Stimulated activated CD4-positive, alpha-beta T cell treated with anti-CD3 and anti-CD28 coated beads, Interleukin-2, amount 100 ng/mL, for 24 hours (primary cell): ENCODE measurements around the gene DNAH3.
"Not testable (repeated sequence)": the region's sequence is repeated elsewhere in the genome, so short reads cannot be mapped to it uniquely, and the experiment has no call there.

ENCODE experiments used
- DNase-seq, 2 donors: peaks; one replicate each; pipeline ENCODE4 v3.0.0-alpha.2; 2020

DNAH3 gene

GRCh38 chr16:20938426-20938825, 212.2 kb downstream of the DNAH3 start:
- DNase-seq: no peak

DNA sequence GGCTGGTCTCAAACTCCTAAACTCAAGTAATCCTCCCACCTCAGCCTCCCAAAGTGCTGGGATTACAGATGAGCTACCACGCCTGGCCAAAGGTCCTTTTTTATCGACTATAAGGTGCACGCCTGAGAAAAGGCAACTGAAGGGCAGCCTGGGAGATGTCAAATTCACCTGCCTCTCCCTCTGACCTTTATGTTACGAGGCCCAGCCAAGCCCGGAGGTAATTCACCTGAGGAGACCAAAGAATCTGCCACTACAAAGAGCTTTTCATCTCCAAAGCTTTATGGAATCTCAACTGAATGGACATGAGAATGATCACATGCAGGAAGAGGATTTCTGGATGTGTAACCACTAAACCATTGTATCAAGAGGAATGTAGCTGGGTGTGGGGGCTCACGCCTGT, 212.9 kb downstream of the DNAH3 start:
- DNase-seq: no peak

GRCh38 chr16:20933589-20933988, 217.1 kb downstream of the DNAH3 start:
- no peak for DNase-seq

DNA sequence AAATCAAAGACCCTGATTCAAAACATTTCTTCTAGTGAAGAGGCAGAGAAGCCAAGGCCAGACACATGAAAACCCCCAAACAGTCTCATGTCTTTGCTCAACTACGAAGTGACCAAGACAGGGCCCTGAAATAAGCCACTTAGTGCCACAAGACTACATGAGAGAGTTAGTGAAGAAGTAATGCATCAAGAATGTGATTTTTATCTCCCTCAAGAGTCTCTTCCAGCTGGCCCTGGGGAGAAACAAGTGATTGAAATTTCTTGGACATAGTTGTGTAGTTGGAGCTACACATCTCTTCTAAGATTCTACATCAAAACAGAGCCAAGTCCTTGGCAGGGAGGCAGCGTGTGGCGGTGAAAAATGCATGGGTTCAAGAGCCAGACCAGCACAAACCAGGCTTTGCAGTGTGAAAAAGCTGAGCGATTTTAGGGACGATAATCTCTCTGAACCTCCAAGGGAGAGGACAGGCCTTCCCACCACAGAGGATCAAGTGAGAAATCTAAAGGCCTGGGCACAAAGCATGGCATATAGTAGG, 219.5 kb downstream of the DNAH3 start:
- no peak for DNase-seq

DNA sequence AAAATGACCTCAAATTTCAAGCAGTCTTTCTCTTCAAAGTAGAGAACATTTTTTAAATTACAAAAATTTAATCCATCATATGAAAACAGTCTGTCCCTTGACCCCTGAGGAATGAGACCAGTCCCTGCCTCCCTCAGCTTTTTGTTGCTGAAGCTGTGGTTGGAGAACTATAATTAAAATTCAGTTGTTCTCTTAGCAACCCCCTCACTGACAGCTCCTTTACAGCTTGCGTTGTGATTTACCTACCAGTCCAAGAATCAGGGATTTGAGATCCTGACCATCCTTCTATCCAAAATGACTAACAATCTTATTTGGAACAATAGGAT, 220.3 kb downstream of the DNAH3 start:
- DNase-seq: no peak

- not testable (repeated sequence) for DNase-seq
These were observed 220.8 kb downstream of the DNAH3 start for GRCh38 chr16:20929676-20930364.

DNA sequence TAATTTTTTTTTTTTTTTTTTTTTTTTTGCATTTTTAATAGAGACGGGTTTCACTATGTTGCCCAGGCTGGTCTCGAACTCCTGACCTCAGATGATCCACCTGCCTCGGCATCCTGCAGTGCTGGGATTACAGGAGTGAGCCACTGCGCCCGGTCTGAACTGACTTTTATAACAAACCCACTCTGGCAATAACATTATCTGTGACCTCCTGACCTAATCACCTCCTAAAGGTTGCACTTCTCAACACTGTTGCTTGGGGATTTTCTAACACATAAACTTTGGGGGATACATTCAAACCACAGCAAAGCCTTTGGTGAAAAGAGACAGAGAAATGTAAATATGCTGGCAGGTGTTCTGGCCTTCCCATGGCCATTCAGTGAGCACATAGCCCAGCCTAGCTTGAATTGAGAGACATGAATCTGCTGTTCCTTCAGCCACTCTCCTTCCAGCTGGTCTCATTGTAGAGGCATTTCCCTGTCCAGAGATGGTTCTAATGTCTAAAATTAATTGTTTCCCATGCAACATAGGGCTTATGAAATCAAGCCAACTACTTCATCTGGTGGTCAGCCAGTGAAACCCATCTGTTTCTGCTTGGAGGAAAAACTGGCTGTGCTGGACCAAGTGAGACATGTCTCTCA, 221.8 kb downstream of the DNAH3 start:
- no peak for DNase-seq

- no peak for DNase-seq
These were observed 224.9 kb downstream of the DNAH3 start for GRCh38 chr16:20925751-20926150.

DNA sequence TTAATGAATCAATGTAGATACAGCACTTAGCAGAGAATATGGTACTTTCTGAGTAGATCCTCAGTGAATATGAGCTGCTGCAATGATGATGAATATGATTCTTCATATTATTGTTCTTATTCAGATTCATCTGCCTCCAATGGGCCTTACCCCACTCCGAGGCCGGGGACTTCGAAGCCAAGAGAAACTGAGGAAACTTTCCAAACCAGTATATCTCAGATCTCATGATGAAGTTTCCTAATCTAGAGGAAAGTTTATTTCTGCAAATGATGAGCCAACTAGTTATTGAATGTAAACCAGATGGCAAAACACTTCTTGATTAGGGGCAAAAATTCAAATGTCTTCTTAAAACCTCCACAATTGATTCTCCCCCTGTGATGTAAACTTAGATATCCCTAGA, 226.8 kb downstream of the DNAH3 start:
- no peak for DNase-seq

DNA sequence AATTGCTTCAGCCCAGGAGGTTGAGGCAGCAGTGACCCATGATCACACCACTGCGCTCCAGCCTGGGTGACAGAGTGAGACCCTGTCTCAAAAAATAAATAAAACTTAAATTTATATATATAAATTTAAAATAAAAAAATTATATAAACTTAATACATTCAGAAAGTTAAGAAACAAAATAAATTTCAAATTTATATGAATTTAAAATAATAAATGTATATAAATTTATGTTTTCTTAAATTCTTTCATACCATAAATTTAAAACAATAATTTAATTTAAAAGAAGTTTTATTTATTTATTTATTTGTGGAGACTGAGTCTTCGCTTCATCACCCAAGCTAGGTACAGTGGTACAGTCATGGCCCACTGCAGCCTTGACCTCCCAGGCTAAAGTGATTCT, 229.8 kb downstream of the DNAH3 start:
- DNase-seq: no peak

DNA sequence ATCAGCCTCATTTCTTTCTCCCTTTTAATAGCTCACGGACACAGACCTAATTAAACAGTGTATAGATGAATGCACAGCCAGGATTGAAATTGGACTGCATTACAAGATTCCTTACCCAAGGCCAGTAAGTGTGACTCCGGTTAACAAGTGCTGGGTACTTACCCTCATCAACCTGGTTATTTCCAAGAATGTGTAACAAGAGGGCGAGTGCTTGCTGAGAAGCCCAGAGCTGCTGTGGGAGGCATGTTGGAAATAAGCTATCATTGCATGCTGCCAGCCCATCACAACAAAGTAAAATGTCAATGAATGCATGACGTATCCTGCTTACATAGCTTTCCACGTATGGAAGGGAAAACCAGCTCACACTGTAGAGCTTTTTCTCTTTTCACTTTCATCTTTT, 230.6 kb downstream of the DNAH3 start:
- no peak for DNase-seq

DNA sequence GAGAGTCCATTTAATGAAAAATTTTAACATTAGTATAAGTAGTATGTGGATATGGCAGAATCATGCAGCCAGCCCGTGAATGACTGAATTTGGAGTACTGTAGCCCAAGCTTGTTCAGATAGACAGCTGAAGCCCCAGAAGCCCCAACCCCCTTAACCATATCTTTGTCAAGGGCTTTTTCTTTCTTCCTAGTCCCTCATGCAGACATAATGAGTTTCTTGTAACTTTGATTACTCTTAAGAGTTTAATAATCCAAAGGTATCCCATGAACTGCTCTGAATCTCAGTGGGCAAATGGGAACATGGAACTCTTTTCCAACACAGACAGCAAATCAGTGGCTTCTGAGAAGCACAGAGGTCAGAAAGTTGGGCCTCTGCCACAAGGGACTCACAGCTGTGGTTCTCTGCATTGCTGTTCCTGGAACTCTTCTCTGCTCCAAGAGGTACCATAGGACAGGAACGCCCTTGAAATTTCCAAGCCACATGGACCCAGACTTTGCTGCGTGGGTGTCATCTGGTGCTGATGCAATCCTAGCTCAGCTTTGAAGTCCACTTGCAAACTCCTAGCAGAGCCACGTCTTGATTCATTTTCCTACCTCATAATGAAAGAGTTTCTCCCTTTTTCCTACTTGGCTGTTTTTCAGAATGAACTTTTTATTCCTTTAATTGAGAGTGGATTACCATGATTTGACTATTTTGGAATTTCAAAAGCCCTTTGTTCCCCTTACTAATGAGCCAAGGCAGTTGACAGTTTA, 232.0 kb downstream of the DNAH3 start:
- DNase-seq: no peak

GRCh38 chr16:20916942-20917341, 233.7 kb downstream of the DNAH3 start:
- no peak for DNase-seq

DNA sequence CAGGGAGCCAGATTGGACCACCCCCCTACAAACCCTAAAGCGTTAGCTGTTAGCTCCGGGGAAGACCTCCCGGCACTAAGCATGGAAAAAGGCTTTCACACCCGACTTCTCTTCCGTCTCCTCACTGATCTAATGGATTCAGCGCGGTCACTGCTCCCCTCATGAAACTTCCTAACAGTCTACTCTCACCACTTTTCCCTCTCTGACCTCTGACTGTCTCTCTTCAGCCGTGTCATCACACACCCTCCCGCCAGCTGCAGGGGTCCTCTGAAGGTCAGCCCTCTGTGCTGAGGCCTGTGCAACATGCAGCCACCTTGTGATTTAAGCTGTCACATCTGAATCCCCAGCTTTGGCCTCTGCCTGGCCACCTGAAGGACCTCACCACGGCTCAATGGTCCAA, 234.4 kb downstream of the DNAH3 start:
- DNase-seq: no peak

DNA sequence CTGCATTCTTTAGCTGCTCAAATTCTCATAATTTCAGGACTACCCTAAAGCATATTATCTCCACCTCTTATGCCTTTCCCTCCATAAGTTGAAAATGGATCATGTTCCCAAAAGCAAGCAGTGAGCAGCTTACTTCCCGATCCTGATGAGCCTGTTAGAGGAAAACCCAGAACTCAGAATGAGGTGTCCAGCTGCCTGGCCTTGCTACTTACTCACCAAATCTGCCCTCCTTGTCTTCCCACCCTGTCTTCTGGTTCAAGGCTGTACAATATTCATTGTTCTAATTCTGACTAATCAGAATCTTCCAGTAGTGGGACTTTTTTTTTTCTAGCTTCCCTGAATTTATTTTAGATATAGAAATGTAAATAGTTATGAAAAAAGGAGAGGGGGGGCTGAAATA, 239.3 kb downstream of the DNAH3 start:
- no peak for DNase-seq

DNA sequence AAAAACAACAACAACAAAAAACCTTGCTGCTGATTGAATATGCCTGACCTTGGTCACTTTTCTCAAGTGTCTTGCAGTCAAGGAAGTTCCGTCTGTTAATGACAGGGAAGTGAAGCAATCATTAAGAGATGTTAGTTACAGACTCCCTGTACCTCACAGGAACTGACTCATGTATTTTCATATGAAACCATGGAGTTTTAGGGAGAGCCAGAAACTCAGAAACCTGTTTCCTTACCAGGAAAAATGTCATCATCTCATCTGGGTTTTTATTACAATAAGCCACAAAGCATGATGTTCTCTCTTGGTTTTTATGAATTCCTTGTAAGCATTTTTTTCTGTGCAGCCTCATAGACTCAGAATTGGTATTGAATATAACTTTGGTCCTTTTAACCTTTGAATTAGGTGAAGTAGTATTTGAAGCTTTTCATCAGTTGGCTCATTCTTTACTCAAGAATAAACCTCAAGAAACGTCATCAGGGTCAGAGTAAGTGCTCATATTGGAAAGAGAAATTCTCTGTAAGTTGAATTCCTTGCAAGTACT, 239.8 kb downstream of the DNAH3 start:
- DNase-seq: no peak

- no peak for DNase-seq
These were observed 244.0 kb downstream of the DNAH3 start for GRCh38 chr16:20906341-20907255.

GRCh38 chr16:20905576-20905975, 245.1 kb downstream of the DNAH3 start:
- DNase-seq: no peak

GRCh38 chr16:20904507-20905081, 246.1 kb downstream of the DNAH3 start:
- DNase-seq: peak; percentile 20 to 32

DNA sequence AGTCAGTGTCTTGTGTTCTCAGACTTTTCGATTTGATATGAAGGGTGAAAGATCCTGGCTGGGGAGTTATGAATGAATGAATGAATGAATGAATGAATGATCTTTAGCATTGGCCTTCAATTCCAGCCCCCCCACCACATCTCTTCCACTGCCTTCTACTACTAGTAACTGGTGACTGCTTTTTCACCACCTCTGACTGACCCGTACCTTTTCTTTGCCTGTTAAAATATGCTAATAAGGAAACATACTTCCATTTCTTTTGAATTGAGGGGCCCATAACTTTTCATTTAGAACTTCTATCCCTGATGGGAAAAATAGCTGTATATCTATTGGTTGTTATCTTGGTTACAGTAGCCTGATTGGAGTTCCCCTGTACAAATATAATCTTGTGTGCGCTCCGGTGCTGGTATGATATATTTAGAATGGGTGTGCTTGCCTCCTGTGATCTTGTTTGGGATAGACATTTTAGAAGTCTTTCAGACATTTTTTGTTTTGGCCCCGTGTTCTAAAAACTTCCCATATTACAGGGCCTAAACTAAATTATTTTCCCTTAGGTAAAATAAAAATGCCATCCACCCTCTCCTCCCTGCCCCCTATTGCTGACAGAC, 246.6 kb downstream of the DNAH3 start:
- DNase-seq: no peak

GRCh38 chr16:20903116-20903898, 247.3 kb downstream of the DNAH3 start:
- no peak for DNase-seq
